Activated T-helper 1 cell treated with anti-CD3 and anti-CD28 coated beads, Interleukin-12 subunit alpha, Interleukin-12 subunit beta, Interleukin-2, Interleukin-4 antibody, amounts not matched to agents 30 ng/mL and 10 ng/mL and 1 ng/mL, durations not matched to agents 14 hours and 24 hours and 36 hours (primary cell): ENCODE results near the gene PRSS33. TPM values are rescaled to one million over a fixed set of nuclear protein-coding genes. Genes with fewer than 3 reads are reported as not detected.
A peak's percentile ranks its signal among the peaks of the same experiment; 100 is the strongest.

Experiments used
- DNase-seq: peaks from one replicate; pipeline ENCODE4 v3.0.0; 2021; ENCODE audit warnings: low spot score
- H3K27ac Mint-ChIP-seq: one replicate; pipeline ENCODE4 v1.8.0; 2021; ENCODE audit warnings: mild to moderate bottlenecking, mixed read lengths
- H3K27me3 Mint-ChIP-seq: one replicate; pipeline ENCODE4 v1.8.0; 2022; ENCODE audit warnings: mild to moderate bottlenecking, moderate library complexity, mixed read lengths; ENCODE audit not compliant: insufficient read depth
- H3K36me3 Mint-ChIP-seq: one replicate; pipeline ENCODE4 v1.8.0; 2021; ENCODE audit warnings: low read depth, mixed read lengths
- H3K4me1 Mint-ChIP-seq: one replicate; pipeline ENCODE4 v1.8.0; 2021; ENCODE audit warnings: low read depth, mixed read lengths
- H3K4me3 Mint-ChIP-seq: one replicate; pipeline ENCODE4 v1.8.0; 2021; ENCODE audit warnings: mild to moderate bottlenecking, moderate library complexity, mixed read lengths
- H3K9me3 Mint-ChIP-seq: one replicate; pipeline ENCODE4 v1.8.0; 2021; ENCODE audit warnings: mixed read lengths
- intact Hi-C: fragments of 100-400 bp; cut with micrococcal nuclease; formaldehyde crosslinking; loops from one replicate; pipeline ENCODE4 v1.15.1; 2024
- total RNA-seq: library from RNA; stranded (reverse); gene quantifications from 2 replicates; pipeline ENCODE4 v1.2.3, GENCODE V29; 2022

PRSS33 gene
- total RNA-seq, 1 donor from 2014 or later, result 0.10 TPM

GRCh38 chr16:2767891-2768290 lies 19.5 kb downstream of the PRSS33 start:
- intact Hi-C loops, result no loop called here
- H3K4me1 Mint-ChIP-seq, result peaks cover 11% of the 10 kb centered on the region
- no peak for DNase-seq
- H3K36me3 Mint-ChIP-seq, result peaks cover 75% of the 10 kb centered on the region
- H3K4me3 Mint-ChIP-seq, result no peak overlapping the region
- H3K27me3 Mint-ChIP-seq, result no peaks in the 10 kb centered on the region
- no peaks in the 10 kb centered on the region for H3K9me3 Mint-ChIP-seq
- no peak overlapping the region for H3K27ac Mint-ChIP-seq

GRCh38 chr16:2767140-2767731 lies 20.1 kb downstream of the PRSS33 start:
- H3K4me3 Mint-ChIP-seq, result no peak overlapping the region
- intact Hi-C loops, result no loop called here
- H3K27me3 Mint-ChIP-seq, result no peaks in the 10 kb centered on the region
- peaks cover 77% of the 10 kb centered on the region for H3K36me3 Mint-ChIP-seq
- no peak overlapping the region for H3K27ac Mint-ChIP-seq
- no peaks in the 10 kb centered on the region for H3K9me3 Mint-ChIP-seq
- H3K4me1 Mint-ChIP-seq, result peaks cover 9% of the 10 kb centered on the region
- no peak for DNase-seq

GRCh38 chr16:2766430-2767139 lies 20.8 kb downstream of the PRSS33 start:
- Mint-ChIP-seq H3K27me3 (no peaks in the 10 kb centered on the region), H3K4me3 (no peak overlapping the region), H3K4me1 (peaks cover 9% of the 10 kb centered on the region), H3K36me3 (peaks cover 79% of the 10 kb centered on the region), H3K9me3 (no peaks in the 10 kb centered on the region), H3K27ac (no peak overlapping the region)
- intact Hi-C loops, result no loop called here
- DNase-seq, result no peak

- intact Hi-C loops, result no loop called here
Measured at GRCh38 chr16:2765462-2766404, 21.6 kb downstream of the PRSS33 start.

GRCh38 chr16:2764718-2765117 lies 22.6 kb downstream of the PRSS33 start:
- Mint-ChIP-seq H3K4me1 (peaks cover 22% of the 10 kb centered on the region), H3K27me3 (no peaks in the 10 kb centered on the region), H3K27ac (no peak overlapping the region), H3K36me3 (peaks cover 87% of the 10 kb centered on the region), H3K4me3 (no peak overlapping the region), H3K9me3 (no peaks in the 10 kb centered on the region)
- no peak for DNase-seq
- intact Hi-C loops, result no loop called here

More at GRCh38 chr16:2765462-2766404, 21.6 kb downstream of the PRSS33 start:
- peaks cover 83% of the 10 kb centered on the region for H3K36me3 Mint-ChIP-seq
- H3K9me3 Mint-ChIP-seq, result no peaks in the 10 kb centered on the region
- no peak for DNase-seq
- H3K4me3 Mint-ChIP-seq, result no peak overlapping the region
- no peak overlapping the region for H3K27ac Mint-ChIP-seq
- peaks cover 13% of the 10 kb centered on the region for H3K4me1 Mint-ChIP-seq
- H3K27me3 Mint-ChIP-seq, result no peaks in the 10 kb centered on the region

- intact Hi-C loops, result no loop called here
- H3K27ac Mint-ChIP-seq, result no peak overlapping the region
- H3K4me3 Mint-ChIP-seq, result no peak overlapping the region
- no peaks in the 10 kb centered on the region for H3K27me3 Mint-ChIP-seq
- peaks cover 22% of the 10 kb centered on the region for H3K4me1 Mint-ChIP-seq
- peaks cover 90% of the 10 kb centered on the region for H3K36me3 Mint-ChIP-seq
- no peaks in the 10 kb centered on the region for H3K9me3 Mint-ChIP-seq
- no peak for DNase-seq
Measured at GRCh38 chr16:2763173-2763572, 24.2 kb downstream of the PRSS33 start.

- peaks cover 22% of the 10 kb centered on the region for H3K4me1 Mint-ChIP-seq
- H3K27me3 Mint-ChIP-seq, result no peaks in the 10 kb centered on the region
- peaks cover 90% of the 10 kb centered on the region for H3K36me3 Mint-ChIP-seq
- H3K27ac Mint-ChIP-seq, result no peak overlapping the region
- no peaks in the 10 kb centered on the region for H3K9me3 Mint-ChIP-seq
- no peak overlapping the region for H3K4me3 Mint-ChIP-seq
- no peak for DNase-seq
- intact Hi-C loops, result no loop called here
Measured at GRCh38 chr16:2762711-2763110, 24.6 kb downstream of the PRSS33 start.

GRCh38 chr16:2761886-2762583 lies 25.3 kb downstream of the PRSS33 start:
- H3K27ac Mint-ChIP-seq, result peak overlapping the region; percentile 14
- DNase-seq, result no peak
- H3K9me3 Mint-ChIP-seq, result no peaks in the 10 kb centered on the region

GRCh38 chr16:2761472-2761871 lies 25.9 kb downstream of the PRSS33 start:
- no peak overlapping the region for H3K4me3 Mint-ChIP-seq
- no peaks in the 10 kb centered on the region for H3K9me3 Mint-ChIP-seq
- H3K27me3 Mint-ChIP-seq, result no peaks in the 10 kb centered on the region
- no peak overlapping the region for H3K27ac Mint-ChIP-seq
- peaks cover 28% of the 10 kb centered on the region for H3K4me1 Mint-ChIP-seq
- no peak for DNase-seq
- peaks cover 92% of the 10 kb centered on the region for H3K36me3 Mint-ChIP-seq
- intact Hi-C loops, result no loop called here

More at GRCh38 chr16:2761886-2762583, 25.3 kb downstream of the PRSS33 start:
- peaks cover 92% of the 10 kb centered on the region for H3K36me3 Mint-ChIP-seq
- no peak overlapping the region for H3K4me3 Mint-ChIP-seq
- intact Hi-C loops, result no loop called here
- H3K27me3 Mint-ChIP-seq, result no peaks in the 10 kb centered on the region
- peaks cover 22% of the 10 kb centered on the region for H3K4me1 Mint-ChIP-seq

- intact Hi-C loops, result no loop called here
- Mint-ChIP-seq H3K27ac (no peak overlapping the region), H3K4me1 (peaks cover 45% of the 10 kb centered on the region), H3K4me3 (no peak overlapping the region), H3K27me3 (no peaks in the 10 kb centered on the region), H3K9me3 (no peaks in the 10 kb centered on the region), H3K36me3 (peaks cover 76% of the 10 kb centered on the region)
- no peak for DNase-seq
Measured at GRCh38 chr16:2757344-2757743, 30.0 kb downstream of the PRSS33 start.

- H3K4me3 Mint-ChIP-seq, result no peak overlapping the region
- intact Hi-C loops, result no loop called here
- H3K4me1 Mint-ChIP-seq, result peaks cover 48% of the 10 kb centered on the region
Measured at GRCh38 chr16:2756288-2757015, 30.9 kb downstream of the PRSS33 start.

GRCh38 chr16:2755158-2755557 lies 32.2 kb downstream of the PRSS33 start:
- Mint-ChIP-seq H3K27me3 (no peaks in the 10 kb centered on the region), H3K9me3 (no peaks in the 10 kb centered on the region), H3K36me3 (peaks cover 59% of the 10 kb centered on the region), H3K27ac (peak overlapping the region; percentile 25), H3K4me1 (peaks cover 51% of the 10 kb centered on the region), H3K4me3 (peak overlapping the region; percentile 89)
- intact Hi-C loops, result no loop called here
- DNase-seq, result no peak

More at GRCh38 chr16:2756288-2757015, 30.9 kb downstream of the PRSS33 start:
- H3K27me3 Mint-ChIP-seq, result no peaks in the 10 kb centered on the region
- H3K36me3 Mint-ChIP-seq, result peaks cover 68% of the 10 kb centered on the region
- no peak overlapping the region for H3K27ac Mint-ChIP-seq
- no peaks in the 10 kb centered on the region for H3K9me3 Mint-ChIP-seq
- no peak for DNase-seq
